Measurements from ENCODE around the gene DUSP22.

DNA sequence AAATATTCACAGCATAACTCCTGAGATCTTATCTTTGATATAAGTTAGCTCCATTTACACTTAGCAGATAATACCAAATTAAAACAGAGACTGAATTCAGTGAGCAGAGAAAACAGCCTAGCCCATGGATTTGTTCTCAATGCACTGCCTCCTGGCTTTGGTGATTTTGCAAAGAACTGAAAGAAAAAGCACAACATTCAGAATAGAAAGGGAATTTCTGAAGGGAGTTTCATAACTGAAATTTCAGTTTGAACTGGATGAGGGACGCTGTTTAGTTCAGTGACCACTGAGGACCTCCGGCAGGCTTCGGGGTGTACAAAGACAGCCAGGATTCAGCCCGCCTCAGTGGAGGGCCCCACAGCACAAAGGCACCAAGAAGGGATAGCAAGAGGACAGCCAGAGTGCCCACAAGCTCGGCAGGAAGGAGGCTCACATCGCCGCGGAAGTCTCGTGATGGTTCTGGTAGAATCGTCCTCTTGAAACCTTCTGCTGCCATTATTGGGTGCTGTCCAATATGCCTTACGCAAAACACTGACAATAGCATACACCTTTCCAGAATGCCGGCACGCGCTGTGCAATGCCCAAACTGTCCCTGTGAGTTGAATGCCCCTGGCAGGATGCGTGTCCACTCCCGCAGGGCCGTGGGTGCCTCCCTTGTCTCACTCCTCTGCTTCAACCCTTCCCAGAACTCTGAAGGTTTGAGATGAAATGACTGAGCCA lies 89.6 kb downstream of the DUSP22 start:
- no peak for TF ChIP-seq CTCF (IDR thresholded peaks at IDR 0.05; ENCODE audit: poor library complexity)
- TF ChIP-seq EZH2phosphoT487 (IDR thresholded peaks at IDR 0.05; ENCODE audit: low read depth, severe bottlenecking, unreplicated experiment), result no peak
- TF ChIP-seq EZH2 (IDR thresholded peaks at IDR 0.05; ENCODE audit: borderline replicate concordance), result no peak

Measured in hepatocyte (in vitro differentiated cells).